Measurements from ENCODE around the gene PBRM1.
"Not testable (repeated sequence)": the region's sequence is repeated elsewhere in the genome, so short reads cannot be mapped to it uniquely, and the experiment has no call there.

The PBRM1 gene

GRCh38 chr3:52533623-52534280 is 152.0 kb downstream of the PBRM1 start, which contains the start of gene NT5DC2:
TSS of gene NT5DC2 (minus strand) at chr3:52533857. CDS start at chr3:52533737, 120 bp downstream.
- DNase-seq, result no peak

GRCh38 chr3:52532838-52533622 is 152.7 kb downstream of the PBRM1 start:
- no peak for DNase-seq

- DNase-seq, result no peak
These were observed 153.2 kb downstream of the PBRM1 start for GRCh38 chr3:52532517-52532837.

GRCh38 chr3:52531860-52532516 is 153.7 kb downstream of the PBRM1 start:
- DNase-seq, result no peak

GRCh38 chr3:52530918-52531826 is 154.5 kb downstream of the PBRM1 start:
- DNase-seq, result no peak

GRCh38 chr3:52529376-52530333 is 156.1 kb downstream of the PBRM1 start:
- no peak for DNase-seq

- no peak for DNase-seq
These were observed 156.9 kb downstream of the PBRM1 start for GRCh38 chr3:52528586-52529375.

GRCh38 chr3:52527732-52528585 is 157.8 kb downstream of the PBRM1 start:
- DNase-seq, result no peak

GRCh38 chr3:52527039-52527731 is 158.5 kb downstream of the PBRM1 start:
- DNase-seq, result no peak

- DNase-seq, result not testable (repeated sequence)
These were observed 159.1 kb downstream of the PBRM1 start for GRCh38 chr3:52526671-52527038.

GRCh38 chr3:52525680-52526561 is 159.8 kb downstream of the PBRM1 start:
- no peak for DNase-seq

GRCh38 chr3:52524752-52525679 is 160.7 kb downstream of the PBRM1 start:
- DNase-seq, result no peak

- no peak for DNase-seq
These were observed 161.4 kb downstream of the PBRM1 start for GRCh38 chr3:52524258-52524751.

GRCh38 chr3:52523386-52524257 is 162.1 kb downstream of the PBRM1 start:
- no peak for DNase-seq

- DNase-seq, result no peak
These were observed 163.0 kb downstream of the PBRM1 start for GRCh38 chr3:52522651-52523251.

Measured in NCI-H187 treated with DMSO at 0.1 percent for 48 hours (cell line).